Measurements from ENCODE around the gene SF1.

- TF ChIP-seq YY1 (IDR thresholded peaks at IDR 0.05; ENCODE audit: insufficient read depth, insufficient read length) (no peak), SUZ12 (IDR thresholded peaks at IDR 0.05; ENCODE audit: extremely low read depth, insufficient read depth, insufficient read length) (no peak), ZNF274 (IDR thresholded peaks at IDR 0.05; ENCODE audit: low read depth, low read length) (no peak)
Measured at GRCh38 chr11:64735725-64736259, 42.5 kb downstream of the SF1 start.
